Sigmoid colon (tissue), 4 donors: Measurements from ENCODE around the gene BLMH.

Experiments used
- EP300 ChIP-seq, 4 donors: sonication (generic); formaldehyde crosslinking; IDR thresholded peaks; one replicate each; pipeline ENCODE4 v1.6.1; 2017; ENCODE audit warnings: antibody characterized with exemption in 4 of 4
- POLR2A ChIP-seq, 2 donors: fragments of 450-650 bp; IDR thresholded peaks; one replicate each; pipeline ENCODE4 v1.6.1; 2016; ENCODE audit warnings: antibody characterized with exemption in 2 of 2, mild to moderate bottlenecking in 2 of 2, moderate library complexity in 2 of 2
- POLR2AphosphoS5 ChIP-seq, 4 donors: sonication (generic); formaldehyde crosslinking; IDR thresholded peaks; one replicate each; pipeline ENCODE4 v1.6.1; 2017; ENCODE audit warnings: antibody characterized with exemption in 4 of 4
- TF ChIP-seq, protein P1 (sequence below), 4 experiments: fragments of 450-650 bp in 3 of 4; fragments of 200-600 bp in 1 of 4; IDR thresholded peaks; one replicate each; pipeline ENCODE4 v1.5.1; 2016 to 2019; ENCODE audit warnings: antibody characterized with exemption in 4 of 4, mild to moderate bottlenecking in 3 of 4, moderate library complexity in 2 of 4

DNA sequence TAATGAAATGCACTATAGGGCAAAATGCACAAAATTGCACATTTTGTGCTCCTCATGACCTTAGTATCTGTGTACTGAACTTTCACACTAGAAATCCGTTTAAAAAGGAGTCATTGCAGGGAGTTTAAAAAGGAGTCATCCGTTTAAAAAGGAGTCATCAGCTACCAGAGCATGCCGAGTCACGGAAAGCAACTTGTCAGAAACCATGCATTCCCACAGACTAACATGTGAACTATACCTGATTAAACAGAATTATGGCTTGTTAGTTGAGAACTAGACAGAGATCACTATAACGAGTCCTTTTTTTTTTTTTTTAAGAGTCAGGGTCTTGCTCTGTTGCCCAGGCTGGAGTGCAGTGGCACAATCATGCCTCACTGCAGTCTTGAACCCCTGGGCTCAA lies 92.1 kb downstream of the BLMH start:
- TF ChIP-seq, protein P1, sequence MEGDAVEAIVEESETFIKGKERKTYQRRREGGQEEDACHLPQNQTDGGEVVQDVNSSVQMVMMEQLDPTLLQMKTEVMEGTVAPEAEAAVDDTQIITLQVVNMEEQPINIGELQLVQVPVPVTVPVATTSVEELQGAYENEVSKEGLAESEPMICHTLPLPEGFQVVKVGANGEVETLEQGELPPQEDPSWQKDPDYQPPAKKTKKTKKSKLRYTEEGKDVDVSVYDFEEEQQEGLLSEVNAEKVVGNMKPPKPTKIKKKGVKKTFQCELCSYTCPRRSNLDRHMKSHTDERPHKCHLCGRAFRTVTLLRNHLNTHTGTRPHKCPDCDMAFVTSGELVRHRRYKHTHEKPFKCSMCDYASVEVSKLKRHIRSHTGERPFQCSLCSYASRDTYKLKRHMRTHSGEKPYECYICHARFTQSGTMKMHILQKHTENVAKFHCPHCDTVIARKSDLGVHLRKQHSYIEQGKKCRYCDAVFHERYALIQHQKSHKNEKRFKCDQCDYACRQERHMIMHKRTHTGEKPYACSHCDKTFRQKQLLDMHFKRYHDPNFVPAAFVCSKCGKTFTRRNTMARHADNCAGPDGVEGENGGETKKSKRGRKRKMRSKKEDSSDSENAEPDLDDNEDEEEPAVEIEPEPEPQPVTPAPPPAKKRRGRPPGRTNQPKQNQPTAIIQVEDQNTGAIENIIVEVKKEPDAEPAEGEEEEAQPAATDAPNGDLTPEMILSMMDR (IDR thresholded peaks at IDR 0.05), result no peak
- TF ChIP-seq POLR2A (IDR thresholded peaks at IDR 0.05) (no peak), POLR2AphosphoS5 (IDR thresholded peaks at IDR 0.05) (no peak), EP300 (IDR thresholded peaks at IDR 0.05) (no peak)
